Stomach (tissue), 9 donors: ENCODE measurements around the gene FRAS1. TPM values are rescaled to one million over a fixed set of nuclear protein-coding genes. Genes with fewer than 3 reads are reported as not detected.
"Not testable (repeated sequence)": the region's sequence is repeated elsewhere in the genome, so short reads cannot be mapped to it uniquely, and the experiment has no call there.

Source experiments
- DNase-seq, 2 donors: peaks; one replicate each; pipeline versions ENCODE4 v3.0.0 to v3.0.0-alpha.2; 2013 to 2019
- H3K27ac ChIP-seq, 5 donors: fragments of 200-600 bp in 4 of 5; sonication (generic) in 4 of 5; one replicate each; pipeline ENCODE4 v1.5.1; 2013 to 2019; ENCODE audit warnings: mild to moderate bottlenecking in 1 of 5, moderate library complexity in 1 of 5
- H3K27me3 ChIP-seq, 3 donors: fragments of 200-600 bp; sonication (generic); one replicate each; pipeline ENCODE4 v1.5.1; 2017 to 2019; ENCODE audit warnings: mixed run types in 1 of 3
- H3K36me3 ChIP-seq, 4 donors: fragments of 200-600 bp; sonication (generic); 1 replicate in 3 of 4; 2 replicates in 1 of 4; pipeline ENCODE4 v1.5.1; 2016 to 2019
- H3K4me1 ChIP-seq, 4 donors: fragments of 200-600 bp; sonication (generic); one replicate each; pipeline ENCODE4 v1.5.1; 2016 to 2019
- H3K4me3 ChIP-seq, 4 donors: fragments of 200-600 bp; sonication (generic) in 3 of 4; one replicate each; pipeline ENCODE4 v1.5.1; 2016 to 2019; ENCODE audit warnings: mild to moderate bottlenecking in 1 of 4
- H3K9me3 ChIP-seq, 4 donors: fragments of 200-600 bp; sonication (generic); one replicate each; pipeline ENCODE4 v1.5.1; 2016 to 2019
- EP300 ChIP-seq: sonication (generic); formaldehyde crosslinking; IDR thresholded peaks from one replicate; pipeline ENCODE4 v1.6.1; 2017; ENCODE audit warnings: antibody characterized with exemption
- POLR2A ChIP-seq, 4 donors: fragments of 450-650 bp; IDR thresholded peaks; one replicate each; pipeline ENCODE4 v1.6.1; 2016; ENCODE audit warnings: antibody characterized with exemption in 4 of 4, control low read depth in 2 of 4, mild to moderate bottlenecking in 1 of 4, moderate library complexity in 1 of 4
- POLR2AphosphoS5 ChIP-seq, 3 donors: sonication (generic); formaldehyde crosslinking; IDR thresholded peaks; one replicate each; pipeline ENCODE4 v1.6.1; 2016; ENCODE audit warnings: antibody characterized with exemption in 3 of 3
- WGBS, 5 donors: extraction: QIAGEN DNeasy Blood & Tissue Kit in 3 of 5; methylation state at CpG; one replicate each; pipeline versions ENCODE4 v1.1.5 to v1.1.7; 2013 to 2018; 5-methylcytosine and 5-hydroxymethylcytosine counted together
- intact Hi-C: fragments of 100-400 bp; cut with DNase I; formaldehyde crosslinking; loops from one replicate; pipeline ENCODE4 v1.15.1; 2023; ENCODE audit warnings: low total_unique reads
- polyA plus RNA-seq, 3 donors: library from polyadenylated mRNA; stranded (reverse); fragments of 200-250 nt; gene quantifications; one replicate each; pipeline ENCODE4 v1.2.3, GENCODE V29; 2013
- total RNA-seq, 5 donors: library from RNA; depleted of rRNA; stranded (reverse); fragments of >200 nt; gene quantifications; one replicate each; pipeline versions ENCODE4 v1.1.0 to v1.2.3, GENCODE V29; 2014 to 2016
- TF ChIP-seq, protein P1 (sequence below), 7 experiments: fragments of 450-650 bp in 4 of 7; fragments of 200-600 bp in 3 of 7; sonication (generic) in 3 of 7; IDR thresholded peaks; one replicate each; pipeline ENCODE4 v1.5.1; 2016 to 2019; ENCODE audit warnings: antibody characterized with exemption in 7 of 7, control low read depth in 2 of 7, mild to moderate bottlenecking in 1 of 7
- donor health status: healthy with polysubstance abuse.
- donor health status: Bipolar disorder and iron deficiency.
- donor health status: healthy.

FRAS1 gene
- total and polyA plus RNA-seq, 8 donors = under 0.01 to 12.7 (median 2.0) TPM

DNA sequence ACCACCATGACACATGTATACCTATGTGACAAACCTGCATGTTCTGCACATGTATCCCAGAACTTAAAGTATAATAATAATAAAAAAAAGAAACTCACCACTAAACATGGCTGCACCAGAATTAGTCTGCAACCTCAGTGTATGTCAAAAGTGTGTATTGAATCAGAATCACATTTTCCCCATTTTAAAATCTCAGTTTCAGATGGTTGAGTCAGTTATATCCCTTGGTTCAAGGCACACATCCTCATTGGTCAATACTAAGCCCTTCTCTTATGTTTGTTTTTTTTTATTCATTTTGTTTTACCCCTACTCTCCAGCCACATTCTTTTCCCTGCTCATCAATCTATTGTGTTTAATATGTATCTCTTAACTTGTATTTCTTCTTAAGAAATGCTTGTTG lies 436.6 kb downstream of the FRAS1 start:
- intact Hi-C loops = no loop called here
- H3K9me3 ChIP-seq = no peaks in the 10 kb centered on the region
- no peaks in the 10 kb centered on the region for H3K27me3 ChIP-seq
- no peak overlapping the region for H3K27ac ChIP-seq
- no peak for DNase-seq
- TF ChIP-seq POLR2AphosphoS5 (IDR thresholded peaks at IDR 0.05) (no peak), EP300 (no peak), POLR2A (IDR thresholded peaks at IDR 0.05) (no peak)
- TF ChIP-seq, protein P1, sequence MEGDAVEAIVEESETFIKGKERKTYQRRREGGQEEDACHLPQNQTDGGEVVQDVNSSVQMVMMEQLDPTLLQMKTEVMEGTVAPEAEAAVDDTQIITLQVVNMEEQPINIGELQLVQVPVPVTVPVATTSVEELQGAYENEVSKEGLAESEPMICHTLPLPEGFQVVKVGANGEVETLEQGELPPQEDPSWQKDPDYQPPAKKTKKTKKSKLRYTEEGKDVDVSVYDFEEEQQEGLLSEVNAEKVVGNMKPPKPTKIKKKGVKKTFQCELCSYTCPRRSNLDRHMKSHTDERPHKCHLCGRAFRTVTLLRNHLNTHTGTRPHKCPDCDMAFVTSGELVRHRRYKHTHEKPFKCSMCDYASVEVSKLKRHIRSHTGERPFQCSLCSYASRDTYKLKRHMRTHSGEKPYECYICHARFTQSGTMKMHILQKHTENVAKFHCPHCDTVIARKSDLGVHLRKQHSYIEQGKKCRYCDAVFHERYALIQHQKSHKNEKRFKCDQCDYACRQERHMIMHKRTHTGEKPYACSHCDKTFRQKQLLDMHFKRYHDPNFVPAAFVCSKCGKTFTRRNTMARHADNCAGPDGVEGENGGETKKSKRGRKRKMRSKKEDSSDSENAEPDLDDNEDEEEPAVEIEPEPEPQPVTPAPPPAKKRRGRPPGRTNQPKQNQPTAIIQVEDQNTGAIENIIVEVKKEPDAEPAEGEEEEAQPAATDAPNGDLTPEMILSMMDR (IDR thresholded peaks at IDR 0.05) = no peak
- no peaks in the 10 kb centered on the region for H3K4me1 ChIP-seq
- H3K4me3 ChIP-seq = no peak overlapping the region
- H3K36me3 ChIP-seq = no peaks in the 10 kb centered on the region

DNA sequence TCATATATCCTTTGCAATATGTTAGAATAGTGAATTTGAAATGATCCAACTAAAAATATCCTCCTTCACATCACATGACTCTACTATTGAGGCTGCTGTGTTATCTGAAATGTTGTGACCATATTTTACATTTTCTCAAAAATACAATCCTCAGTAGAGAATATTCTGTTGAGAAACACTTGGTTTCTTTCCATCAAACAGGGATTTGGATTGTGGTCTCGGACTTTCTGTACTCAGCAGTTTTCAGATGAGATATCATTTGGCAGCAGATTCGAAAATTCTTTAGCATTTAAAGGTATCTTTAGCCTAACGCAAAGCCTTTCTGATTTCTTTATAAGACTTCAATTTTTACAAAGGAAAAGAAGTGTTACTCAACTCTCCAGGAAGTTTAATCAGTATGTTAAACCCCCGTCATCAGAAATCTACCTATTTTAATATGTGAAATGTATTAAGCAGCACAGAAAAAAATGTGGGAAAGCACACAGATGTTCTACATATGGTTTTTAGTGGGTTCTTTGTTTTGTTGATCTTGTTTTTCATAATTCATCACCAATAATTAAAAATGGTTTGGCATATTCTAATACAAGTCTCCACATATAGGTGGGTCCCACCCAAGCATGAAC lies 439.0 kb downstream of the FRAS1 start:
- Histone ChIP-seq H3K27me3 (no peaks in the 10 kb centered on the region), H3K4me1 (no peaks in the 10 kb centered on the region), H3K27ac (no peak overlapping the region), H3K36me3 (no peaks in the 10 kb centered on the region), H3K9me3 (no peaks in the 10 kb centered on the region), H3K4me3 (no peak overlapping the region)
- DNase-seq = no peak
- WGBS, 5 donors = 65 to 86% (median 70%) methylated on average over 4 of the region's 4 CpGs
- TF ChIP-seq POLR2A (IDR thresholded peaks at IDR 0.05) (no peak), EP300 (no peak), POLR2AphosphoS5 (IDR thresholded peaks at IDR 0.05) (no peak)
- TF ChIP-seq, protein P1 (IDR thresholded peaks at IDR 0.05) = no peak
- intact Hi-C loops = no loop called here

- H3K9me3 ChIP-seq, H3K4me3 ChIP-seq, DNase-seq, intact Hi-C loops, H3K4me1 ChIP-seq, H3K27me3 ChIP-seq, H3K36me3 ChIP-seq, H3K27ac ChIP-seq: not testable (repeated sequence)
- WGBS, 5 donors = 65 to 76% (median 72%) methylated on average over 9 to 10 of the region's 10 CpGs
These were observed 449.1 kb downstream of the FRAS1 start for GRCh38 chr4:78506260-78506659.

- H3K4me3 ChIP-seq = no peak overlapping the region
- TF ChIP-seq EP300 (no peak), POLR2A (IDR thresholded peaks at IDR 0.05) (no peak), POLR2AphosphoS5 (IDR thresholded peaks at IDR 0.05) (no peak)
- TF ChIP-seq, protein P1 (IDR thresholded peaks at IDR 0.05) = no peak
- H3K4me1 ChIP-seq = peaks cover 0 to 14% (median 3%) of the 10 kb centered on the region in 4 donors
- H3K27me3 ChIP-seq = no peaks in the 10 kb centered on the region
- WGBS, 5 donors = 31 to 50% (median 40%) methylated on average over 2 of the region's 2 CpGs
- no peak for DNase-seq
- intact Hi-C loops = no loop called here
- no peaks in the 10 kb centered on the region for H3K9me3 ChIP-seq
- no peak overlapping the region for H3K27ac ChIP-seq
- no peaks in the 10 kb centered on the region for H3K36me3 ChIP-seq
These were observed 451.9 kb downstream of the FRAS1 start for GRCh38 chr4:78509043-78509442.

DNA sequence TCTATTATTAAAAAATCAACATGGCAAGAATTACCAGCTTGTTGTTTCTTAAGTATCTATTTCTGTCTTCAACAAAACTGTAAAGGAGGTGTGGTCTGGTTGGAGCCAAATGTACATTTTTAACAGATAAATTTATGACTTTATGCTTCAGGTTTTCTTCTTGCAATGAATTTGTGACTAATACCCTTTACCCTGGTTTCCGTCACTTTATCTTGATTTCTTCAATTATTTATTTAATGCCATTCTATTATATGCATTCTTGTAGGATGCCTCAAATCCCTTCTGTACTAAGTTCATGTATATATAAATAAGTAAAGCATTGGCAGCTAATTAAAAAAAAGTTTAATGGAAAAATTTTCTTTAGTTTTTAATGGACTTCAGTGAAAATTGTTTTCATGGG lies 453.0 kb downstream of the FRAS1 start:
- Histone ChIP-seq H3K27ac (no peak overlapping the region), H3K4me3 (no peak overlapping the region), H3K9me3 (no peaks in the 10 kb centered on the region), H3K4me1 (peaks cover 0 to 14% (median 3%) of the 10 kb centered on the region in 4 donors), H3K36me3 (no peaks in the 10 kb centered on the region), H3K27me3 (no peaks in the 10 kb centered on the region)
- TF ChIP-seq POLR2AphosphoS5 (IDR thresholded peaks at IDR 0.05) (no peak), EP300 (no peak), POLR2A (IDR thresholded peaks at IDR 0.05) (no peak)
- TF ChIP-seq, protein P1 (IDR thresholded peaks at IDR 0.05) = no peak
- intact Hi-C loops = no loop called here
- no peak for DNase-seq
- WGBS, 5 donors = 46 to 72% (median 56%) methylated on average over 1 of the region's 1 CpG
